HG03565 (cell line): ENCODE data around the gene ABHD17C.

ENCODE experiments used
- ATAC-seq: cut with Tn5 transposase; IDR thresholded peaks from one replicate; pipeline ENCODE4 v1.9.1; 2021; ENCODE audit warnings: mild to moderate bottlenecking, moderate library complexity; ENCODE audit not compliant: unreplicated experiment

Gene ABHD17C

GRCh38 chr15:80689294-80689693 is 5.8 kb upstream of the ABHD17C start:
- no peak for ATAC-seq

- no peak for ATAC-seq
Observed at GRCh38 chr15:80689716-80690115, 5.4 kb upstream of the ABHD17C start.

GRCh38 chr15:80691575-80691974 is 3.5 kb upstream of the ABHD17C start:
- ATAC-seq: no peak

- peak; percentile 12 for ATAC-seq
Observed at GRCh38 chr15:80693682-80694610, 1.2 kb upstream of the ABHD17C start.

GRCh38 chr15:80694611-80695098 is 455 bp upstream of the ABHD17C start:
- peak; percentile 26 for ATAC-seq

GRCh38 chr15:80695911-80696661 is 976 bp downstream of the ABHD17C start:
- peak; percentile 17 for ATAC-seq

- no peak for ATAC-seq
Observed at GRCh38 chr15:80697075-80697685, 2.1 kb downstream of the ABHD17C start.

GRCh38 chr15:80698676-80699075 is 3.6 kb downstream of the ABHD17C start:
- ATAC-seq: no peak

- no peak for ATAC-seq
Observed at GRCh38 chr15:80699981-80700380, 4.9 kb downstream of the ABHD17C start.

- no peak for ATAC-seq
Observed at GRCh38 chr15:80701676-80702311, 6.7 kb downstream of the ABHD17C start.

GRCh38 chr15:80703081-80703480 is 8.0 kb downstream of the ABHD17C start:
- no peak for ATAC-seq

GRCh38 chr15:80703965-80704364 is 8.9 kb downstream of the ABHD17C start:
- no peak for ATAC-seq

- no peak for ATAC-seq
Observed at GRCh38 chr15:80706161-80706560, 11.1 kb downstream of the ABHD17C start.

GRCh38 chr15:80709542-80709941 is 14.4 kb downstream of the ABHD17C start:
- no peak for ATAC-seq

GRCh38 chr15:80710635-80711554 is 15.8 kb downstream of the ABHD17C start:
- ATAC-seq: no peak

- ATAC-seq: no peak
Observed at GRCh38 chr15:80711886-80712285, 16.8 kb downstream of the ABHD17C start.

- ATAC-seq: no peak
Observed at GRCh38 chr15:80712956-80713355, 17.8 kb downstream of the ABHD17C start.

GRCh38 chr15:80721476-80721875 is 26.4 kb downstream of the ABHD17C start:
- ATAC-seq: no peak

- ATAC-seq: no peak
Observed at GRCh38 chr15:80722811-80723210, 27.7 kb downstream of the ABHD17C start.

GRCh38 chr15:80727196-80727595 is 32.1 kb downstream of the ABHD17C start:
- no peak for ATAC-seq
